ENCODE data around the gene CNIH2. TPM values are rescaled to one million over a fixed set of nuclear protein-coding genes. Genes with fewer than 3 reads are reported as not detected.

CNIH2 gene
- total and polyA plus RNA-seq, 9 of the 15 experiments (the other 6 are each of a cell fraction or from before 2014, with no cell fraction given), result 0.26 to 0.89 (median 0.40) TPM; not detected in 4

DNA sequence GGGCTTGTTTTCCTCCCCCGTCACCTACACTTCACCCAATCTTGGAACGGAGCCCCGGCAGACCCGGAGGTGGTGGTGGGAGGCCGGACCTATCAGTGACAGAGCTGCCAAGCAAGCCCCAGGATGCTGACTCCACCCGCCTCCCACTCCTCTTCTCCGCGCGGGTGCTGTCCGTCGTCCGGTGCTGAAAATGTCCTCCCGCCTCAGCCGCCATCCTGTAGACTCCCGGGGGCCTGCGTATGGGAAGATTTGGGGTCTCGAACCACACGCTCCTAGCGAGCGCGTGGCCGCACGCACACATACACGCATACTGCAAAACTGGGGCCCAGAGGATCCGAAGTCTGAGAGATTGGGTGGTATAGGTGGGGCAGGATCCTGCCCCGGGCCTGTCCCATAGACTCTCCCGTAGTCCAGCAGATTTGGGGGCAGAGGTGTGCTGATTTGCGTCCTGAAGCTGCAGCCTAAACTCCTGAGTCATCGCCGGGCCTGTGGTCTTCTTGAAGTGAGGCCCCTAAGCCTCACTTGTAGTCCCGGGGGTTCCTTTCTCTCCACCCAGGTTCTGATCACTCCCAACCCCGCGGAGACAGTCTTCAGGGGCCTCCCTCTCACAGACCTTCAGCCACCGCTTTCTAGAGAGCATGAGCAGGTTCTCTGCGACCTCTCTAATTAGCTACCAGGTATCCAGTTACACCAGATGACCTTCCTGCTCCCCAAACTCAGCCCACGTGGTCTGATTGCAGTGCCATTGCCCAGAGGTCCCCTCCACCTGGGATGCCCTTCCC is 11.8 kb downstream of the CNIH2 start (continued):
- TF ChIP-seq, protein P1, sequence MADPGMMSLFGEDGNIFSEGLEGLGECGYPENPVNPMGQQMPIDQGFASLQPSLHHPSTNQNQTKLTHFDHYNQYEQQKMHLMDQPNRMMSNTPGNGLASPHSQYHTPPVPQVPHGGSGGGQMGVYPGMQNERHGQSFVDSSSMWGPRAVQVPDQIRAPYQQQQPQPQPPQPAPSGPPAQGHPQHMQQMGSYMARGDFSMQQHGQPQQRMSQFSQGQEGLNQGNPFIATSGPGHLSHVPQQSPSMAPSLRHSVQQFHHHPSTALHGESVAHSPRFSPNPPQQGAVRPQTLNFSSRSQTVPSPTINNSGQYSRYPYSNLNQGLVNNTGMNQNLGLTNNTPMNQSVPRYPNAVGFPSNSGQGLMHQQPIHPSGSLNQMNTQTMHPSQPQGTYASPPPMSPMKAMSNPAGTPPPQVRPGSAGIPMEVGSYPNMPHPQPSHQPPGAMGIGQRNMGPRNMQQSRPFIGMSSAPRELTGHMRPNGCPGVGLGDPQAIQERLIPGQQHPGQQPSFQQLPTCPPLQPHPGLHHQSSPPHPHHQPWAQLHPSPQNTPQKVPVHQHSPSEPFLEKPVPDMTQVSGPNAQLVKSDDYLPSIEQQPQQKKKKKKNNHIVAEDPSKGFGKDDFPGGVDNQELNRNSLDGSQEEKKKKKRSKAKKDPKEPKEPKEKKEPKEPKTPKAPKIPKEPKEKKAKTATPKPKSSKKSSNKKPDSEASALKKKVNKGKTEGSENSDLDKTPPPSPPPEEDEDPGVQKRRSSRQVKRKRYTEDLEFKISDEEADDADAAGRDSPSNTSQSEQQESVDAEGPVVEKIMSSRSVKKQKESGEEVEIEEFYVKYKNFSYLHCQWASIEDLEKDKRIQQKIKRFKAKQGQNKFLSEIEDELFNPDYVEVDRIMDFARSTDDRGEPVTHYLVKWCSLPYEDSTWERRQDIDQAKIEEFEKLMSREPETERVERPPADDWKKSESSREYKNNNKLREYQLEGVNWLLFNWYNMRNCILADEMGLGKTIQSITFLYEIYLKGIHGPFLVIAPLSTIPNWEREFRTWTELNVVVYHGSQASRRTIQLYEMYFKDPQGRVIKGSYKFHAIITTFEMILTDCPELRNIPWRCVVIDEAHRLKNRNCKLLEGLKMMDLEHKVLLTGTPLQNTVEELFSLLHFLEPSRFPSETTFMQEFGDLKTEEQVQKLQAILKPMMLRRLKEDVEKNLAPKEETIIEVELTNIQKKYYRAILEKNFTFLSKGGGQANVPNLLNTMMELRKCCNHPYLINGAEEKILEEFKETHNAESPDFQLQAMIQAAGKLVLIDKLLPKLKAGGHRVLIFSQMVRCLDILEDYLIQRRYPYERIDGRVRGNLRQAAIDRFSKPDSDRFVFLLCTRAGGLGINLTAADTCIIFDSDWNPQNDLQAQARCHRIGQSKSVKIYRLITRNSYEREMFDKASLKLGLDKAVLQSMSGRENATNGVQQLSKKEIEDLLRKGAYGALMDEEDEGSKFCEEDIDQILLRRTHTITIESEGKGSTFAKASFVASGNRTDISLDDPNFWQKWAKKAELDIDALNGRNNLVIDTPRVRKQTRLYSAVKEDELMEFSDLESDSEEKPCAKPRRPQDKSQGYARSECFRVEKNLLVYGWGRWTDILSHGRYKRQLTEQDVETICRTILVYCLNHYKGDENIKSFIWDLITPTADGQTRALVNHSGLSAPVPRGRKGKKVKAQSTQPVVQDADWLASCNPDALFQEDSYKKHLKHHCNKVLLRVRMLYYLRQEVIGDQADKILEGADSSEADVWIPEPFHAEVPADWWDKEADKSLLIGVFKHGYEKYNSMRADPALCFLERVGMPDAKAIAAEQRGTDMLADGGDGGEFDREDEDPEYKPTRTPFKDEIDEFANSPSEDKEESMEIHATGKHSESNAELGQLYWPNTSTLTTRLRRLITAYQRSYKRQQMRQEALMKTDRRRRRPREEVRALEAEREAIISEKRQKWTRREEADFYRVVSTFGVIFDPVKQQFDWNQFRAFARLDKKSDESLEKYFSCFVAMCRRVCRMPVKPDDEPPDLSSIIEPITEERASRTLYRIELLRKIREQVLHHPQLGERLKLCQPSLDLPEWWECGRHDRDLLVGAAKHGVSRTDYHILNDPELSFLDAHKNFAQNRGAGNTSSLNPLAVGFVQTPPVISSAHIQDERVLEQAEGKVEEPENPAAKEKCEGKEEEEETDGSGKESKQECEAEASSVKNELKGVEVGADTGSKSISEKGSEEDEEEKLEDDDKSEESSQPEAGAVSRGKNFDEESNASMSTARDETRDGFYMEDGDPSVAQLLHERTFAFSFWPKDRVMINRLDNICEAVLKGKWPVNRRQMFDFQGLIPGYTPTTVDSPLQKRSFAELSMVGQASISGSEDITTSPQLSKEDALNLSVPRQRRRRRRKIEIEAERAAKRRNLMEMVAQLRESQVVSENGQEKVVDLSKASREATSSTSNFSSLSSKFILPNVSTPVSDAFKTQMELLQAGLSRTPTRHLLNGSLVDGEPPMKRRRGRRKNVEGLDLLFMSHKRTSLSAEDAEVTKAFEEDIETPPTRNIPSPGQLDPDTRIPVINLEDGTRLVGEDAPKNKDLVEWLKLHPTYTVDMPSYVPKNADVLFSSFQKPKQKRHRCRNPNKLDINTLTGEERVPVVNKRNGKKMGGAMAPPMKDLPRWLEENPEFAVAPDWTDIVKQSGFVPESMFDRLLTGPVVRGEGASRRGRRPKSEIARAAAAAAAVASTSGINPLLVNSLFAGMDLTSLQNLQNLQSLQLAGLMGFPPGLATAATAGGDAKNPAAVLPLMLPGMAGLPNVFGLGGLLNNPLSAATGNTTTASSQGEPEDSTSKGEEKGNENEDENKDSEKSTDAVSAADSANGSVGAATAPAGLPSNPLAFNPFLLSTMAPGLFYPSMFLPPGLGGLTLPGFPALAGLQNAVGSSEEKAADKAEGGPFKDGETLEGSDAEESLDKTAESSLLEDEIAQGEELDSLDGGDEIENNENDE (IDR thresholded peaks at IDR 0.05; ENCODE audit: low read depth, low read length), result no peak
- TF ChIP-seq ZNF75A (CRISPR knock-in tag; IDR thresholded peaks at IDR 0.05) (no peak), TEAD4 (IDR thresholded peaks at IDR 0.05; ENCODE audit: low read length) (no peak), TEAD4 (CRISPR knock-in tag; IDR thresholded peaks at IDR 0.05; ENCODE audit: borderline replicate concordance) (peak; percentile 86; the same call in 1 of the 2 replicates), IRF2 (CRISPR knock-in tag; IDR thresholded peaks at IDR 0.05) (peak; percentile 83; the same call in 1 of the 2 replicates), SIN3A (IDR thresholded peaks at IDR 0.05; ENCODE audit: borderline replicate concordance in 2 of 2, control insufficient read depth in 1 of 2, low read depth in 2 of 2, low read length in 2 of 2) (peak; percentile 93 to 99), NCOA6 (IDR thresholded peaks at IDR 0.05) (no peak; the same call in none of the 2 replicates), FOXK1 (CRISPR knock-in tag; IDR thresholded peaks at IDR 0.05; ENCODE audit: borderline replicate concordance) (0 out of 2 replicates have a peak, but pooled peaks have one; percentile 47), FOXA3 (CRISPR knock-in tag; conservative IDR thresholded peaks at IDR 0.05 in 1 of 2, IDR thresholded peaks at IDR 0.05 in 1 of 2) (no peak), ESRRB (CRISPR knock-in tag; IDR thresholded peaks at IDR 0.05; ENCODE audit: borderline replicate concordance) (no peak), RCOR1 (IDR thresholded peaks at IDR 0.05; ENCODE audit: borderline replicate concordance in 1 of 2, low read depth in 2 of 2, low read length in 2 of 2) (peak in 1 of 2 experiments; percentile 92; a peak in 2 of 4 replicates), SRSF9 (IDR thresholded peaks at IDR 0.05; ENCODE audit: borderline replicate concordance, low read depth, low read length) (no peak), ZNF140 (CRISPR knock-in tag; IDR thresholded peaks at IDR 0.05) (no peak)
- TF ChIP-seq, protein P2, sequence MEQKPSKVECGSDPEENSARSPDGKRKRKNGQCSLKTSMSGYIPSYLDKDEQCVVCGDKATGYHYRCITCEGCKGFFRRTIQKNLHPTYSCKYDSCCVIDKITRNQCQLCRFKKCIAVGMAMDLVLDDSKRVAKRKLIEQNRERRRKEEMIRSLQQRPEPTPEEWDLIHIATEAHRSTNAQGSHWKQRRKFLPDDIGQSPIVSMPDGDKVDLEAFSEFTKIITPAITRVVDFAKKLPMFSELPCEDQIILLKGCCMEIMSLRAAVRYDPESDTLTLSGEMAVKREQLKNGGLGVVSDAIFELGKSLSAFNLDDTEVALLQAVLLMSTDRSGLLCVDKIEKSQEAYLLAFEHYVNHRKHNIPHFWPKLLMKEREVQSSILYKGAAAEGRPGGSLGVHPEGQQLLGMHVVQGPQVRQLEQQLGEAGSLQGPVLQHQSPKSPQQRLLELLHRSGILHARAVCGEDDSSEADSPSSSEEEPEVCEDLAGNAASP (IDR thresholded peaks at IDR 0.05), result no peak

All from K562 (cell line).